Ovary (tissue), 3 donors: ENCODE results near the gene CTCFL.

Experiments
- CTCF ChIP-seq, 3 donors: fragments of 450-650 bp in 2 of 3; fragments of 200-600 bp in 1 of 3; IDR thresholded peaks; one replicate each; pipeline versions ENCODE4 v1.5.1 to v1.8.0; 2016 to 2022; ENCODE audit warnings: antibody characterized with exemption in 3 of 3, mild to moderate bottlenecking in 1 of 3
- EP300 ChIP-seq: sonication (generic); formaldehyde crosslinking; IDR thresholded peaks from one replicate; pipeline ENCODE4 v1.6.1; 2017; ENCODE audit warnings: antibody characterized with exemption
- donor health status: DM: no; HTN: no; CAD: no.

- TF ChIP-seq CTCF (IDR thresholded peaks at IDR 0.05) (no peak), EP300 (no peak)
Observed at GRCh38 chr20:57567471-57568079, 42.6 kb upstream of the CTCFL start.
